ENCODE measurements around the gene DUSP5. TPM values are rescaled to one million over a fixed set of nuclear protein-coding genes. Genes with fewer than 3 reads are reported as not detected.
A peak's percentile ranks its signal among the peaks of the same experiment; 100 is the strongest.

The DUSP5 gene
- total and polyA plus RNA-seq, 10 of the 15 experiments (the other 5 are each of a cell fraction or from before 2014, with no cell fraction given), result 2.1 to 95.9 (median 23.4) TPM

- TF ChIP-seq ZBTB40 (IDR thresholded peaks at IDR 0.05; ENCODE audit: borderline replicate concordance) (0 out of 2 replicates have a peak, but pooled peaks have one; percentile 2), ELK1 (IDR thresholded peaks at IDR 0.05; ENCODE audit: low read depth, low read length) (peak; percentile 99), CHD2 (IDR thresholded peaks at IDR 0.05; ENCODE audit: borderline replicate concordance, low read depth, low read length) (peak; percentile 72), ZBTB11 (CRISPR knock-in tag; IDR thresholded peaks at IDR 0.05) (no peak), BCL11A (IDR thresholded peaks at IDR 0.05; ENCODE audit: low read depth, low read length) (no peak), POU2F2 (IDR thresholded peaks at IDR 0.05; ENCODE audit: borderline replicate concordance, low read depth, low read length) (peak; percentile 94), PML (IDR thresholded peaks at IDR 0.05; ENCODE audit: low read length) (no peak), GABPA (IDR thresholded peaks at IDR 0.05; ENCODE audit: low read depth) (no peak), LARP7 (IDR thresholded peaks at IDR 0.05) (peak; percentile 98), ATF2 (IDR thresholded peaks at IDR 0.05; ENCODE audit: low read length) (no peak), POLR2AphosphoS5 (IDR thresholded peaks at IDR 0.05; ENCODE audit: low read length) (peak; percentile 96), BACH1 (IDR thresholded peaks at IDR 0.05; ENCODE audit: borderline replicate concordance) (peak; percentile 61), SUPT20H (IDR thresholded peaks at IDR 0.05; ENCODE audit: borderline replicate concordance, control insufficient read depth, low read depth, low read length) (no peak), ATF7 (IDR thresholded peaks at IDR 0.05; ENCODE audit: low read depth) (no peak), TCF3 (IDR thresholded peaks at IDR 0.05; ENCODE audit: borderline replicate concordance, insufficient read depth, low read depth, low read length) (peak; percentile 50; the same call in 1 of the 2 replicates), POLR2AphosphoS2 (IDR thresholded peaks at IDR 0.05; ENCODE audit: low read depth, low read length) (peak; percentile 96), CBX3 (IDR thresholded peaks at IDR 0.05; ENCODE audit: borderline replicate concordance, low read depth) (no peak), ZBED1 (IDR thresholded peaks at IDR 0.05; ENCODE audit: borderline replicate concordance) (no peak), TARDBP (IDR thresholded peaks at IDR 0.05; ENCODE audit: borderline replicate concordance) (no peak), NR2C2 (IDR thresholded peaks at IDR 0.05; ENCODE audit: borderline replicate concordance, control insufficient read depth, insufficient read length, low read depth) (no peak), ZNF384 (IDR thresholded peaks at IDR 0.05; ENCODE audit: borderline replicate concordance, low read depth, low read length) (no peak)
Observed at GRCh38 chr10:110497438-110498086, at the start of gene DUSP5 (continued).
